Measurements from ENCODE around the gene B3GAT3.

DNA sequence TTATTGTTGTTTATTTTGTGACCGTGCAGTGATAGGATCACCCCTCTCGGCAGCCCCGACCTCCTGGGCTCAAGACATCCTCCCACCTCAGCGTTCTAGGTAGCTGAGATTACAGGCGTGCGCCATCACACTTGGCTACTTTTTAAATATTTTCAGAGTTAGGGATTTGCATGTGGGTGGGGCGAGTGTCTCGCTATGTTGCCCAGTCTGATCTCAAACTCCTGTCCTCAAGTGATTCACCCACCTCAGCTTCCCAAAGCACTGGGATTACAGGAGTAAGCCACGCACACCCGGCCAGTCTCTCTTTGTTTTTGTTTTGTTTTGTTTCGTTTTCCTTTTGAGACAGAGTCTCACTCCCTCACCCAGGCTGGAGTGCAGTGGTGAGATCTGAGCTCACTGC is 32.5 kb upstream of the B3GAT3 start:
- TF ChIP-seq CEBPB (IDR thresholded peaks at IDR 0.05; ENCODE audit: low read depth) (no peak), EZH2 (IDR thresholded peaks at IDR 0.05) (no peak)
